Glomerular endothelial cell (primary cell): ENCODE measurements around the gene RALB. TPM values are rescaled to one million over a fixed set of nuclear protein-coding genes. Genes with fewer than 3 reads are reported as not detected.
"Not testable (repeated sequence)": the region's sequence is repeated elsewhere in the genome, so short reads cannot be mapped to it uniquely, and the experiment has no call there.

Experiments
- DNase-seq: peaks from one replicate; pipeline ENCODE4 v3.0.0-alpha.2; 2011; ENCODE audit warnings: low read depth, low spot score; ENCODE audit errors: extremely low read depth
- total RNA-seq: library from RNA; depleted of rRNA; stranded (reverse); fragments of >200 nt; gene quantifications from 2 replicates; pipeline ENCODE4 v1.2.3, GENCODE V29; 2015

Gene RALB
- total RNA-seq, 1 donor from 2014 or later = 132 TPM

GRCh38 chr2:120290737-120291136 is 38.1 kb downstream of the RALB start:
- no peak for DNase-seq

- DNase-seq = no peak
These were observed 39.0 kb downstream of the RALB start for GRCh38 chr2:120291401-120292311.

GRCh38 chr2:120293096-120294007 is 40.7 kb downstream of the RALB start:
- DNase-seq = no peak

GRCh38 chr2:120294008-120294340 is 41.3 kb downstream of the RALB start:
- no peak for DNase-seq

- no peak for DNase-seq
These were observed 45.7 kb downstream of the RALB start for GRCh38 chr2:120298173-120298835.

- DNase-seq = no peak
These were observed 46.4 kb downstream of the RALB start for GRCh38 chr2:120299004-120299403.

- DNase-seq = no peak
These were observed 46.9 kb downstream of the RALB start for GRCh38 chr2:120299561-120299960.

- DNase-seq = no peak
These were observed 47.7 kb downstream of the RALB start for GRCh38 chr2:120300385-120300784.

GRCh38 chr2:120301284-120301683 is 48.6 kb downstream of the RALB start:
- no peak for DNase-seq

- DNase-seq = no peak
These were observed 49.6 kb downstream of the RALB start for GRCh38 chr2:120302301-120302700.

- no peak for DNase-seq
These were observed 50.5 kb downstream of the RALB start for GRCh38 chr2:120303177-120303576.

GRCh38 chr2:120305296-120305695 is 52.6 kb downstream of the RALB start:
- no peak for DNase-seq

GRCh38 chr2:120305937-120306490 is 53.4 kb downstream of the RALB start:
- DNase-seq = no peak

- no peak for DNase-seq
These were observed 54.8 kb downstream of the RALB start for GRCh38 chr2:120307482-120307881.

- DNase-seq = no peak
These were observed 55.6 kb downstream of the RALB start for GRCh38 chr2:120308038-120308910.

- no peak for DNase-seq
These were observed 57.5 kb downstream of the RALB start for GRCh38 chr2:120310136-120310535.

- DNase-seq = not testable (repeated sequence)
These were observed 58.2 kb downstream of the RALB start for GRCh38 chr2:120310841-120311240.

GRCh38 chr2:120312076-120312475 is 59.4 kb downstream of the RALB start:
- no peak for DNase-seq

GRCh38 chr2:120312860-120313694 is 60.4 kb downstream of the RALB start:
- no peak for DNase-seq
